WTC11 (cell line): ENCODE results near the gene A1BG. TPM values are rescaled to one million over a fixed set of nuclear protein-coding genes. Genes with fewer than 3 reads are reported as not detected.

Experiments
- AFF4 ChIP-seq: sonication (generic); formaldehyde crosslinking; IDR thresholded peaks from 2 replicates; pipeline ENCODE4 v1.8.1; 2023; ENCODE audit warnings: mild to moderate bottlenecking, missing genetic modification reagents, borderline replicate concordance
- AR ChIP-seq: fragments of 250-450 bp; sonication (Bioruptor Pico); IDR thresholded peaks from 2 replicates; pipeline ENCODE4 v1.9.0; 2021; ENCODE audit warnings: mild to moderate bottlenecking
- CBFB ChIP-seq: sonication (generic); formaldehyde crosslinking; IDR thresholded peaks from 2 replicates; pipeline ENCODE4 v1.8.1; 2022; ENCODE audit warnings: mild to moderate bottlenecking, low read depth, missing genetic modification reagents
- CREB1 ChIP-seq: sonication (generic); formaldehyde crosslinking; IDR thresholded peaks from 2 replicates; pipeline ENCODE4 v1.8.0; 2023; ENCODE audit warnings: mild to moderate bottlenecking, missing genetic modification reagents
- ETV6 ChIP-seq: sonication (generic); formaldehyde crosslinking; IDR thresholded peaks from 2 replicates; pipeline ENCODE4 v1.8.1; 2022; ENCODE audit warnings: mild to moderate bottlenecking, missing genetic modification reagents
- FOXJ3 ChIP-seq: sonication (generic); formaldehyde crosslinking; IDR thresholded peaks from 2 replicates; pipeline ENCODE4 v1.9.0; 2021; ENCODE audit warnings: missing genetic modification reagents, mild to moderate bottlenecking, borderline replicate concordance
- IRF1 ChIP-seq: sonication (generic); formaldehyde crosslinking; IDR thresholded peaks from 2 replicates; pipeline ENCODE4 v1.8.0; 2023; ENCODE audit warnings: missing genetic modification reagents
- MYBL2 ChIP-seq: sonication (generic); formaldehyde crosslinking; IDR thresholded peaks from 2 replicates; pipeline ENCODE4 v1.8.1; 2023; ENCODE audit warnings: mild to moderate bottlenecking, moderate library complexity, missing genetic modification reagents
- NR3C1 ChIP-seq: sonication (generic); formaldehyde crosslinking; conservative IDR thresholded peaks from 2 replicates; pipeline ENCODE4 v1.8.1; 2023; ENCODE audit warnings: low read depth, mild to moderate bottlenecking, missing genetic modification reagents
- RELA ChIP-seq: sonication (generic); formaldehyde crosslinking; IDR thresholded peaks from 2 replicates; pipeline ENCODE4 v1.8.1; 2022; ENCODE audit warnings: missing genetic modification reagents, mild to moderate bottlenecking, borderline replicate concordance
- TCF7 ChIP-seq: sonication (generic); formaldehyde crosslinking; IDR thresholded peaks from 2 replicates; pipeline ENCODE4 v1.8.0; 2022; ENCODE audit warnings: mild to moderate bottlenecking, low read depth, missing genetic modification reagents, moderate library complexity
- TEAD1 ChIP-seq: sonication (generic); formaldehyde crosslinking; IDR thresholded peaks from 2 replicates; pipeline ENCODE4 v1.8.0; 2022; ENCODE audit warnings: mild to moderate bottlenecking, missing genetic modification reagents
- ZNF138 ChIP-seq: sonication (generic); formaldehyde crosslinking; conservative IDR thresholded peaks from 2 replicates; pipeline ENCODE4 v1.8.1; 2022; ENCODE audit warnings: mild to moderate bottlenecking, moderate library complexity, missing genetic modification reagents
- ZNF219 ChIP-seq: sonication (generic); formaldehyde crosslinking; IDR thresholded peaks from 2 replicates; pipeline ENCODE4 v1.8.0; 2023; ENCODE audit warnings: missing genetic modification reagents, mild to moderate bottlenecking, borderline replicate concordance
- ZNF281 ChIP-seq: sonication (generic); formaldehyde crosslinking; IDR thresholded peaks from 2 replicates; pipeline ENCODE4 v1.8.0; 2023; ENCODE audit warnings: mild to moderate bottlenecking, missing genetic modification reagents
- ZNF396 ChIP-seq: fragments of 250-450 bp; sonication (Bioruptor Pico); IDR thresholded peaks from 2 replicates; pipeline ENCODE4 v1.8.0; 2021; ENCODE audit warnings: mild to moderate bottlenecking, moderate library complexity, borderline replicate concordance
- ZNF423 ChIP-seq: fragments of 250-450 bp; sonication (Bioruptor Pico); IDR thresholded peaks from 2 replicates; pipeline ENCODE4 v2.1.2; 2022; ENCODE audit warnings: mild to moderate bottlenecking, moderate library complexity
- total RNA-seq: library from RNA; stranded (reverse); gene quantifications from 3 replicates; pipeline ENCODE4 v1.2.3, GENCODE V29; 2021
- TF ChIP-seq, protein P1 (sequence below): sonication (generic); formaldehyde crosslinking; IDR thresholded peaks from 2 replicates; pipeline ENCODE4 v1.8.0; 2022; ENCODE audit warnings: mild to moderate bottlenecking, missing genetic modification reagents
- TF ChIP-seq, protein P2 (sequence below): sonication (generic); formaldehyde crosslinking; IDR thresholded peaks from 2 replicates; pipeline ENCODE4 v1.8.0; 2022; ENCODE audit warnings: mild to moderate bottlenecking, missing genetic modification reagents
- TF ChIP-seq, protein P3 (sequence below): sonication (generic); formaldehyde crosslinking; IDR thresholded peaks from 2 replicates; pipeline ENCODE4 v1.8.1; 2022; ENCODE audit warnings: missing genetic modification reagents, borderline replicate concordance

The A1BG gene
- total RNA-seq, 1 experiment from 2014 or later: 24.3 TPM

DNA sequence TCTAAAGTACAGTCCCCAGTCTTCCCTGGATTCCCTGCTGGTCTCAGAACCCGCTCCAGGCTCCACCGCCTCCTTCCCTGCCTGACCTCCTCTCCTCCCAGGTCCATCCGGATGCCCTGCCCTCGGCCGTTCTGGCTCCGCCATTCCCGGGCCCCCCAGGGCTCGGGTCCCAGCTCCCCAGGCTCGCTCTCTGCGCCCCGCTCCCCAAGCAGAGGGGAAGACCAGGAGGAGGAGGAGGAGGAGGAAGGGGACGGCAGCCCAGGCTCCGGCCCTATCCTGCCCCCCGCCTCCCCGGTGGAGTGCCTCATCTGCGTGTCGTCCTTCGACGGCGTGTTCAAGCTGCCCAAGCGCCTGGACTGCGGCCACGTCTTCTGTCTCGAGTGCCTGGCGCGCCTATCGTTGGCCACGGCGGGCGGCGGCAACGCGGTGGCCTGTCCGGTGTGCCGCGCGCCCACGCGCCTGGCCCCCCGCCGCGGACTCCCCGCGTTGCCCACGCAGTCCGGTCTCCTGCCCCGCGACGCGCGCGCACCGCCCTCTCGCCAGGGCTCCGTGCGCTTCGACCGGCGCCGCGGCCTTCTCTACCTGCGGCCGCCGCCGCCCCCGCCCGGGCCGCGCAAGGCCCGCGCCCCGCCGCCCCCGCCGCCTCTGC is 42.8 kb upstream of the A1BG start (continued):
- peak; percentile 60 for TF ChIP-seq AR (CRISPR knock-in tag)
- 0 out of 2 replicates have a peak, but pooled peaks have one; percentile 50 for TF ChIP-seq IRF1 (CRISPR knock-in tag)
- TF ChIP-seq, protein P1, sequence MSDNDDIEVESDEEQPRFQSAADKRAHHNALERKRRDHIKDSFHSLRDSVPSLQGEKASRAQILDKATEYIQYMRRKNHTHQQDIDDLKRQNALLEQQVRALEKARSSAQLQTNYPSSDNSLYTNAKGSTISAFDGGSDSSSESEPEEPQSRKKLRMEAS (CRISPR knock-in tag): peak; percentile 40; the same call in 1 of the 2 replicates
- TF ChIP-seq TEAD1 (CRISPR knock-in tag): 0 out of 2 replicates have a peak, but pooled peaks have one; percentile 14
- peak; percentile 52; the same call in 1 of the 2 replicates for TF ChIP-seq ETV6 (CRISPR knock-in tag)
- TF ChIP-seq CBFB (CRISPR knock-in tag): no peak
- no peak for TF ChIP-seq ZNF219 (CRISPR knock-in tag)
- TF ChIP-seq ZNF396 (CRISPR knock-in tag): no peak
- TF ChIP-seq ZNF138 (CRISPR knock-in tag): no peak
- no peak for TF ChIP-seq NR3C1
- no peak for TF ChIP-seq TCF7 (CRISPR knock-in tag)
- TF ChIP-seq ZNF281 (CRISPR knock-in tag): no peak
- no peak for TF ChIP-seq ZNF423 (CRISPR knock-in tag)
- TF ChIP-seq, protein P2, sequence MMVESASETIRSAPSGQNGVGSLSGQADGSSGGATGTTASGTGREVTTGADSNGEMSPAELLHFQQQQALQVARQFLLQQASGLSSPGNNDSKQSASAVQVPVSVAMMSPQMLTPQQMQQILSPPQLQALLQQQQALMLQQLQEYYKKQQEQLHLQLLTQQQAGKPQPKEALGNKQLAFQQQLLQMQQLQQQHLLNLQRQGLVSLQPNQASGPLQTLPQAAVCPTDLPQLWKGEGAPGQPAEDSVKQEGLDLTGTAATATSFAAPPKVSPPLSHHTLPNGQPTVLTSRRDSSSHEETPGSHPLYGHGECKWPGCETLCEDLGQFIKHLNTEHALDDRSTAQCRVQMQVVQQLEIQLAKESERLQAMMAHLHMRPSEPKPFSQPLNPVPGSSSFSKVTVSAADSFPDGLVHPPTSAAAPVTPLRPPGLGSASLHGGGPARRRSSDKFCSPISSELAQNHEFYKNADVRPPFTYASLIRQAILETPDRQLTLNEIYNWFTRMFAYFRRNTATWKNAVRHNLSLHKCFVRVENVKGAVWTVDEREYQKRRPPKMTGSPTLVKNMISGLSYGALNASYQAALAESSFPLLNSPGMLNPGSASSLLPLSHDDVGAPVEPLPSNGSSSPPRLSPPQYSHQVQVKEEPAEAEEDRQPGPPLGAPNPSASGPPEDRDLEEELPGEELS: peak; percentile 32; the same call in 1 of the 2 replicates
- TF ChIP-seq, protein P3, sequence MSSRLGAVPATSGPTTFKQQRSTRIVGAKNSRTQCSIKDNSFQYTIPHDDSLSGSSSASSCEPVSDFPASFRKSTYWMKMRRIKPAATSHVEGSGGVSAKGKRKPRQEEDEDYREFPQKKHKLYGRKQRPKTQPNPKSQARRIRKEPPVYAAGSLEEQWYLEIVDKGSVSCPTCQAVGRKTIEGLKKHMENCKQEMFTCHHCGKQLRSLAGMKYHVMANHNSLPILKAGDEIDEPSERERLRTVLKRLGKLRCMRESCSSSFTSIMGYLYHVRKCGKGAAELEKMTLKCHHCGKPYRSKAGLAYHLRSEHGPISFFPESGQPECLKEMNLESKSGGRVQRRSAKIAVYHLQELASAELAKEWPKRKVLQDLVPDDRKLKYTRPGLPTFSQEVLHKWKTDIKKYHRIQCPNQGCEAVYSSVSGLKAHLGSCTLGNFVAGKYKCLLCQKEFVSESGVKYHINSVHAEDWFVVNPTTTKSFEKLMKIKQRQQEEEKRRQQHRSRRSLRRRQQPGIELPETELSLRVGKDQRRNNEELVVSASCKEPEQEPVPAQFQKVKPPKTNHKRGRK (CRISPR knock-in tag): no peak
- no peak for TF ChIP-seq AFF4
- no peak; the same call in 1 of the 2 replicates for TF ChIP-seq MYBL2
- no peak for TF ChIP-seq RELA (CRISPR knock-in tag)
- no peak for TF ChIP-seq FOXJ3 (CRISPR knock-in tag)
- TF ChIP-seq CREB1 (CRISPR knock-in tag): no peak
